GM19351 (cell line): ENCODE measurements around the gene PYGL.
"Not testable (repeated sequence)": the region's sequence is repeated elsewhere in the genome, so short reads cannot be mapped to it uniquely, and the experiment has no call there.

Experiments
- ATAC-seq: cut with Tn5 transposase; IDR thresholded peaks from one replicate; pipeline ENCODE4 v1.9.1; 2021; ENCODE audit warnings: mild to moderate bottlenecking, moderate library complexity; ENCODE audit not compliant: unreplicated experiment

The PYGL gene

GRCh38 chr14:50943943-50944646 is at the start of gene PYGL:
Gene PYGL (minus strand): TSS chr14:50944483. CDS start chr14:50944403, 80 bp downstream.
- peak; percentile 88 for ATAC-seq

GRCh38 chr14:50985859-50986331 is 41.6 kb upstream of the PYGL start:
- ATAC-seq, result no peak

- ATAC-seq, result no peak
These were observed 41.0 kb upstream of the PYGL start for GRCh38 chr14:50985124-50985858.

GRCh38 chr14:50984036-50984710 is 39.9 kb upstream of the PYGL start:
- ATAC-seq, result no peak

GRCh38 chr14:50979941-50980850 is 35.9 kb upstream of the PYGL start:
- no peak for ATAC-seq

GRCh38 chr14:50978888-50979287 is 34.6 kb upstream of the PYGL start:
- ATAC-seq, result peak; percentile 88

- ATAC-seq, result no peak
These were observed 34.2 kb upstream of the PYGL start for GRCh38 chr14:50978529-50978871.

- no peak for ATAC-seq
These were observed 33.7 kb upstream of the PYGL start for GRCh38 chr14:50977863-50978528.

GRCh38 chr14:50974118-50974517 is 29.8 kb upstream of the PYGL start:
- no peak for ATAC-seq

GRCh38 chr14:50972734-50973133 is 28.5 kb upstream of the PYGL start:
- ATAC-seq, result no peak

GRCh38 chr14:50970886-50971781 is 26.9 kb upstream of the PYGL start:
- no peak for ATAC-seq

GRCh38 chr14:50967790-50968189 is 23.5 kb upstream of the PYGL start:
- no peak for ATAC-seq

- ATAC-seq, result no peak
These were observed 22.8 kb upstream of the PYGL start for GRCh38 chr14:50967103-50967502.

- ATAC-seq, result no peak
These were observed 20.6 kb upstream of the PYGL start for GRCh38 chr14:50964683-50965390.

- no peak for ATAC-seq
These were observed 19.6 kb upstream of the PYGL start for GRCh38 chr14:50963919-50964318.

- ATAC-seq, result no peak
These were observed 17.4 kb upstream of the PYGL start for GRCh38 chr14:50961605-50962221.

GRCh38 chr14:50957296-50957695 is 13.0 kb upstream of the PYGL start:
- ATAC-seq, result no peak

- ATAC-seq, result not testable (repeated sequence)
These were observed 12.1 kb upstream of the PYGL start for GRCh38 chr14:50956421-50956820.
